CD14-positive monocyte (primary cell): Measurements from ENCODE around the gene ENTPD2. TPM values are rescaled to one million over a fixed set of nuclear protein-coding genes. Genes with fewer than 3 reads are reported as not detected.
A peak's percentile ranks its signal among the peaks of the same experiment; 100 is the strongest.
"Not testable (repeated sequence)": the region's sequence is repeated elsewhere in the genome, so short reads cannot be mapped to it uniquely, and the experiment has no call there.

ENCODE experiments used
- DNase-seq, 3 donors: peaks; one replicate each; pipeline ENCODE4 v3.0.0-alpha.2; 2011 to 2022
- H2AFZ ChIP-seq: 2 replicates; pipeline ENCODE4 v1.6.0; 2012; ENCODE audit warnings: mild to moderate bottlenecking, low read depth, low read length, inconsistent platforms; ENCODE audit not compliant: insufficient read depth, poor library complexity, severe bottlenecking
- H3K27ac ChIP-seq, 2 donors: 1 replicate in 1 of 2; 2 replicates in 1 of 2; pipeline ENCODE4 v1.5.1; 2012 to 2013; ENCODE audit warnings: low read length in 2 of 2, control low read depth in 1 of 2, inconsistent platforms in 1 of 2, low read depth in 1 of 2, mild to moderate bottlenecking in 1 of 2
- H3K27me3 ChIP-seq, 2 donors: one replicate each; pipeline versions ENCODE4 v1.6.0 to v1.6.1; 2011 to 2013; ENCODE audit warnings: low read length in 2 of 2; ENCODE audit not compliant: control insufficient read depth in 2 of 2, insufficient read depth in 2 of 2
- H3K36me3 ChIP-seq, 2 donors: replicated peaks in 1 of 2; 1 replicate in 1 of 2; 2 replicates in 1 of 2; pipeline versions ENCODE4 v1.5.1 to v1.6.1; 2012 to 2013; ENCODE audit warnings: low read length in 2 of 2, control low read depth in 1 of 2, inconsistent platforms in 1 of 2, mild to moderate bottlenecking in 1 of 2; ENCODE audit not compliant: insufficient read depth in 2 of 2, control insufficient read depth in 1 of 2
- H3K4me1 ChIP-seq, 2 donors: 1 replicate in 1 of 2; 2 replicates in 1 of 2; pipeline versions ENCODE4 v1.5.1 to v1.6.1; 2012 to 2013; ENCODE audit warnings: low read length in 2 of 2, control low read depth in 1 of 2, inconsistent platforms in 1 of 2, mild to moderate bottlenecking in 1 of 2, moderate library complexity in 1 of 2; ENCODE audit not compliant: insufficient read depth in 2 of 2, control insufficient read depth in 1 of 2
- H3K4me2 ChIP-seq: replicated peaks from 2 replicates; pipeline ENCODE3; 2012; ENCODE audit warnings: low read length, moderate library complexity, mild to moderate bottlenecking; ENCODE audit not compliant: poor library complexity, severe bottlenecking; ENCODE audit errors: extremely low read depth
- H3K4me3 ChIP-seq, 3 experiments: fragments of 200-600 bp in 1 of 3; sonication (generic) in 1 of 3; replicated peaks in 1 of 3; 1 replicate in 2 of 3; 2 replicates in 1 of 3; pipeline ENCODE4 v1.5.1; 2011 to 2013; ENCODE audit warnings: low read length in 3 of 3, mild to moderate bottlenecking in 3 of 3, control low read depth in 2 of 3, low read depth in 2 of 3, inconsistent platforms in 1 of 3, moderate library complexity in 1 of 3
- H3K79me2 ChIP-seq: 2 replicates; pipeline ENCODE4 v1.6.0; 2012; ENCODE audit warnings: mild to moderate bottlenecking, control low read depth, inconsistent platforms, low read length, moderate library complexity; ENCODE audit not compliant: insufficient read depth
- H3K9ac ChIP-seq: 2 replicates; pipeline ENCODE4 v1.6.0; 2017; ENCODE audit warnings: low read length, mild to moderate bottlenecking; ENCODE audit not compliant: insufficient read depth, poor library complexity, severe bottlenecking
- H3K9me3 ChIP-seq, 2 donors: replicated peaks in 1 of 2; 1 replicate in 1 of 2; 2 replicates in 1 of 2; pipeline versions ENCODE4 v1.5.1 to v1.6.1; 2012 to 2013; ENCODE audit warnings: low read length in 2 of 2, control low read depth in 1 of 2; ENCODE audit not compliant: control insufficient read depth in 1 of 2, insufficient read depth in 1 of 2
- H4K20me1 ChIP-seq: 2 replicates; pipeline ENCODE4 v1.6.0; 2012; ENCODE audit warnings: mild to moderate bottlenecking, low read length, control low read depth, moderate library complexity; ENCODE audit not compliant: insufficient read depth
- H3K27ac Mint-ChIP-seq, 7 donors: one replicate each; pipeline ENCODE4 v1.8.0; 2020; ENCODE audit warnings: mild to moderate bottlenecking in 7 of 7, mixed read lengths in 7 of 7, moderate library complexity in 6 of 7, inconsistent platforms in 2 of 7
- H3K27me3 Mint-ChIP-seq, 3 donors: one replicate each; pipeline ENCODE4 v1.8.0; 2021 to 2022; ENCODE audit warnings: low read depth in 3 of 3, mild to moderate bottlenecking in 3 of 3, mixed read lengths in 3 of 3, moderate library complexity in 3 of 3, inconsistent platforms in 1 of 3
- H3K36me3 Mint-ChIP-seq, 2 donors: one replicate each; pipeline ENCODE4 v1.8.0; 2020; ENCODE audit warnings: mixed read lengths in 2 of 2, inconsistent platforms in 1 of 2, mild to moderate bottlenecking in 1 of 2
- H3K4me1 Mint-ChIP-seq: one replicate; pipeline ENCODE4 v1.8.0; 2020; ENCODE audit warnings: mild to moderate bottlenecking, mixed read lengths
- H3K4me3 Mint-ChIP-seq, 2 donors: one replicate each; pipeline ENCODE4 v1.8.0; 2020; ENCODE audit warnings: mild to moderate bottlenecking in 2 of 2, mixed read lengths in 2 of 2, moderate library complexity in 1 of 2
- H3K9me3 Mint-ChIP-seq, 7 donors: one replicate each; pipeline ENCODE4 v1.8.0; 2020 to 2022; ENCODE audit warnings: mixed read lengths in 7 of 7, mild to moderate bottlenecking in 6 of 7, moderate library complexity in 6 of 7, inconsistent platforms in 2 of 7
- WGBS: methylation state at CpG from one replicate; pipeline ENCODE4 v1.1.5; 2013; ENCODE audit warnings: missing lambda C conversion rate; ENCODE audit not compliant: insufficient coverage; 5-methylcytosine and 5-hydroxymethylcytosine counted together
- intact Hi-C, 2 donors: fragments of 100-400 bp; cut with micrococcal nuclease; formaldehyde crosslinking; loops; one replicate each; pipeline versions ENCODE4 v1.15.0 to v1.15.1; 2023
- polyA plus RNA-seq, 3 donors: library from polyadenylated mRNA; depleted of rRNA in 1 of 3; unstranded in 2 of 3; stranded (reverse) in 1 of 3; fragments of 300-500 nt in 2 of 3; fragments of >200 nt in 1 of 3; fragmentation: Illumina TruSeq in 2 of 3; gene quantifications; 1 replicate in 2 of 3; 2 replicates in 1 of 3; pipeline ENCODE4 v1.2.3, GENCODE V29; 2012 to 2021
- TF ChIP-seq, protein P1 (sequence below): fragments of 200-600 bp; IDR thresholded peaks from one replicate; pipeline ENCODE4 v1.8.0; 2022; ENCODE audit warnings: antibody characterized with exemption, mild to moderate bottlenecking

ENTPD2 gene
- polyA plus RNA-seq, 3 donors = not detected

DNA sequence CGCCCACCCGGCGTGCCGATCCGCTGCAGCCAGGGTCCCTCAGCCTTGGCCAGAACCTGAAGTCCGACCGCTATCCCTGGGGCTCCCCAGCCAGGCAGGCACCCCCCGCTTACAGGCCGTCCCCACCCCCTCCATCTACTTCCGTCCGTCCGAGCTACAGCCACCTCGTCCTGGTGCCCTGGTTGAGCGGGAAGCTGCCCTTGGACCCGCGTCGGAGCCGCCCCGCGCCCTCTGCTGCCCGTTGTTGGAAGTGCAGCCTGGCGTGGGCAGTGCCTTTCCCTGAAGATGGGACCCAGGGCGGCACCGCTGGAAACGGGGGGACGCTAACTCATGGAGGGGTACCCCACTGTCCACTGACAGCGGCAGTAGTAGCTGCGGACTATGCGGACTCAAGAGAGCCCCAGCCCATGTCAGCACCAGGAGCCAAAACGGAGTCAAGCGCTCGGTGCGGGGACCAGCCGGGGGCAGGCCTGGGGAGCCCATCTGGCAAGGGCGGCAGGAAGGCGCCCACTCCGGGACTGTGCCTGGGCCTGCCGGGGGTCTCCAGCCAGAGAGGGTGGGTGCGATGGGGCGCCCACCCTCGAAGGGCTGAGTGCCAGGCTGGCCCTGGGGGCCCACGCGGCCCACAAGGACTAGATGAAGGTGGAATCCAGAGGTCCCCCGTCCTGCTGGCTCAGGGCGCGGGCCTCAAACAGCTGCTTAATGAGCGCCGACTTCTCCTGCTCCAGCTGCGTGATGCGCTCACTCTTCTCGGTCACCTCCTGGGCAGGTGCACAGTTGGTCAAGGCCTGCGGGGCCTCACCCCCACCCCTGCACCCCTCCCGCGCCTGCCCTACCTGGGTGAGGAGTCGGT, 10.4 kb upstream of the ENTPD2 start:
- H3K27me3 ChIP-seq = peaks cover 0 to under 1% of the 10 kb centered on the region in 2 donors
- no peak overlapping the region for H3K27ac Mint-ChIP-seq
- no peak overlapping the region for H3K4me2 ChIP-seq
- H4K20me1 ChIP-seq = no peaks in the 10 kb centered on the region
- H3K79me2 ChIP-seq = peaks cover 6% of the 10 kb centered on the region
- no peaks in the 10 kb centered on the region for H3K9me3 Mint-ChIP-seq
- H2AFZ ChIP-seq = no peak overlapping the region
- H3K36me3 ChIP-seq = peaks cover 0 to 5% of the 10 kb centered on the region in 2 donors
- H3K9me3 ChIP-seq = no peaks in the 10 kb centered on the region
- TF ChIP-seq, protein P1, sequence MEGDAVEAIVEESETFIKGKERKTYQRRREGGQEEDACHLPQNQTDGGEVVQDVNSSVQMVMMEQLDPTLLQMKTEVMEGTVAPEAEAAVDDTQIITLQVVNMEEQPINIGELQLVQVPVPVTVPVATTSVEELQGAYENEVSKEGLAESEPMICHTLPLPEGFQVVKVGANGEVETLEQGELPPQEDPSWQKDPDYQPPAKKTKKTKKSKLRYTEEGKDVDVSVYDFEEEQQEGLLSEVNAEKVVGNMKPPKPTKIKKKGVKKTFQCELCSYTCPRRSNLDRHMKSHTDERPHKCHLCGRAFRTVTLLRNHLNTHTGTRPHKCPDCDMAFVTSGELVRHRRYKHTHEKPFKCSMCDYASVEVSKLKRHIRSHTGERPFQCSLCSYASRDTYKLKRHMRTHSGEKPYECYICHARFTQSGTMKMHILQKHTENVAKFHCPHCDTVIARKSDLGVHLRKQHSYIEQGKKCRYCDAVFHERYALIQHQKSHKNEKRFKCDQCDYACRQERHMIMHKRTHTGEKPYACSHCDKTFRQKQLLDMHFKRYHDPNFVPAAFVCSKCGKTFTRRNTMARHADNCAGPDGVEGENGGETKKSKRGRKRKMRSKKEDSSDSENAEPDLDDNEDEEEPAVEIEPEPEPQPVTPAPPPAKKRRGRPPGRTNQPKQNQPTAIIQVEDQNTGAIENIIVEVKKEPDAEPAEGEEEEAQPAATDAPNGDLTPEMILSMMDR = peak; percentile 98
- H3K4me1 Mint-ChIP-seq = peaks cover 16% of the 10 kb centered on the region
- peaks cover 14 to 22% (median 14%) of the 10 kb centered on the region in 3 donors for H3K27me3 Mint-ChIP-seq
- DNase-seq = peak; percentile 48 to 64 (median 57)
- no peak overlapping the region for H3K4me3 ChIP-seq
- H3K27ac ChIP-seq = no peak overlapping the region
- H3K4me3 Mint-ChIP-seq = no peak overlapping the region
- peaks cover 6 to 18% of the 10 kb centered on the region in 2 donors for H3K36me3 Mint-ChIP-seq
- H3K9ac ChIP-seq = no peak overlapping the region
- H3K4me1 ChIP-seq = peaks cover 18 to 19% of the 10 kb centered on the region in 2 donors
- WGBS = 57% methylated on average over 54 of the region's 55 CpGs
- intact Hi-C loops = loop anchor here in 1 of 2 donors (10.0 kb wide), 1 partner anchor 279 kb away; no protein-coding TSS in a partner anchor

DNA sequence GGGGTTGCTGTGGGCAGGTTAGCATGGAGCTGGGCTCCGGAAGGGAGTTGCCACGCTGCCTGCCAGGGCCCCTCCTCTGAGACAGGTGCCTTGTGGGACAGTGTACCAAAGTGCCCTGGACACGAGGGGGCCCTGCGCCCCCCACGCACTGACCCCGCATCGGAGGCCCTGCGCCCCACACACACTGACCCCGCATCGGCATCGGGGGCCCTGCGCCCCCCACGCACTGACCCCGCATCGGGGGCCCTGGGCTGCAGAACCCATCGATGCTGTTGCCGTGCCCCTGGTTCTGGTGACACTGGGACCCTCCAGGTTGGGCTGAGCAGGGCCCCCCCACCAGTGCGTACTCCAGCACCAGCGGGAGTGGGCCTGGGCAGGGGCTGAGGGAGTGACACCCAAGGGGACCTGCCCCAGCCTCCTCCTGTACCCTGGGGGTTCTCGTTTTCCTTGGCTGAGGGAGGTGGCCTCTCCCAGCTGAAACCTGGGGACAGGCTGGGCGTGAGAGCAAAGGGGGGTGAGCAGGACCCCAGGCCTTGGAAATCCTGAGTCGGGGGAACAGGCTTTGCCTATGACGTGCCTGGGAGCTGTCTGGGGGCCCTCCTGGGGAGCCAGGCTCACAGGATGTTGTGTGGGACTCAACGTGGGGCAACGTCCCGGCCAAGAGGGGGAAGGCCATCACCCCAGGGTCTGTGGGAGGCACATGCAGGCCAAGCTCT, 9.6 kb upstream of the ENTPD2 start:
- no peak for DNase-seq
- H3K27ac Mint-ChIP-seq = no peak overlapping the region
- intact Hi-C loops = loop anchor here in 1 of 2 donors (10.0 kb wide), 1 partner anchor 279 kb away; no protein-coding TSS in a partner anchor
- no peaks in the 10 kb centered on the region for H3K9me3 Mint-ChIP-seq
- peaks cover 6 to 18% of the 10 kb centered on the region in 2 donors for H3K36me3 Mint-ChIP-seq
- Histone ChIP-seq H3K9me3 (no peaks in the 10 kb centered on the region), H3K36me3 (peaks cover 0 to 5% of the 10 kb centered on the region in 2 donors), H3K9ac (no peak overlapping the region), H3K4me2 (no peak overlapping the region), H3K79me2 (no peaks in the 10 kb centered on the region), H4K20me1 (no peaks in the 10 kb centered on the region), H3K27ac (no peak overlapping the region), H3K4me1 (peaks cover 10 to 11% of the 10 kb centered on the region in 2 donors), H3K4me3 (no peak overlapping the region), H3K27me3 (no peaks in the 10 kb centered on the region), H2AFZ (no peak overlapping the region)
- TF ChIP-seq, protein P1 = no peak
- H3K4me3 Mint-ChIP-seq = no peak overlapping the region
- H3K27me3 Mint-ChIP-seq = peaks cover 14 to 25% (median 21%) of the 10 kb centered on the region in 3 donors
- peaks cover 15% of the 10 kb centered on the region for H3K4me1 Mint-ChIP-seq
- 88% methylated on average over 24 of the region's 26 CpGs for WGBS

DNA sequence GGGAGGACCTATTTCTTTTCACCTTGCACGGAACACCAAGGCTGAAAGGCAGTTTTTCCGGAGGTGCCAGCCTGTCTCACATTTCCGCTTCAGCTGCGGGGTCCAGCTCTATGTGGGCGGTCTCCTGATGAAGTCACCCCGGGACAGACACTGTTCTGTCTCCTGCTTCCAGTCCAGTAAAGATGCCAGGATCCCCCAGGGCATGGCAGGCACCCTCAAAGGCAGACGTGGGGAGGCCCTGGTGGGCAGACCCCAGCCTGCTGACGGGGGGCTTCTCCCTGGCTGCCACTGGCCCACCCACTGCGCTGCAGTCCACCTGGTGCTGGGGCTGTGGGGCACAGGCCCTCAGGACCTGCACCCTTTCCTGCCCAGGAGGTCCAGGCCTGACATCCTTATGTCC, 8.9 kb upstream of the ENTPD2 start:
- H3K27ac Mint-ChIP-seq, H3K27ac ChIP-seq: not testable (repeated sequence)
- 100% methylated on average over 2 of the region's 9 CpGs for WGBS

More for the DNA sequence above, 8.9 kb upstream of the ENTPD2 start:
- Mint-ChIP-seq H3K27me3 (peaks cover 14 to 23% (median 21%) of the 10 kb centered on the region in 3 donors), H3K4me1 (peaks cover 14% of the 10 kb centered on the region), H3K36me3 (peaks cover 6 to 18% of the 10 kb centered on the region in 2 donors)
- not testable (repeated sequence) for H3K36me3 ChIP-seq, H3K27me3 ChIP-seq, H4K20me1 ChIP-seq, H3K79me2 ChIP-seq, H2AFZ ChIP-seq, H3K9ac ChIP-seq, H3K4me3 ChIP-seq, H3K9me3 ChIP-seq, DNase-seq, H3K4me3 Mint-ChIP-seq, H3K9me3 Mint-ChIP-seq, H3K4me2 ChIP-seq, H3K4me1 ChIP-seq
- intact Hi-C loops = loop anchor here in 1 of 2 donors (10.0 kb wide), 1 partner anchor 278 kb away; no protein-coding TSS in a partner anchor
